Breast epithelium (tissue), 4 donors: Measurements from ENCODE around the gene TANK. TPM values are rescaled to one million over a fixed set of nuclear protein-coding genes. Genes with fewer than 3 reads are reported as not detected.

Experiments used
- DNase-seq, 2 donors: peaks; one replicate each; pipeline ENCODE4 v3.0.0-alpha.2; 2019; ENCODE audit warnings: low spot score in 2 of 2
- H3K27ac ChIP-seq, 2 donors: fragments of 200-600 bp; sonication (generic) in 1 of 2; one replicate each; pipeline ENCODE4 v1.5.1; 2016 to 2019; ENCODE audit warnings: mild to moderate bottlenecking in 1 of 2
- H3K27me3 ChIP-seq, 2 donors: fragments of 200-600 bp; sonication (generic) in 1 of 2; one replicate each; pipeline versions ENCODE4 v1.5.1 to v1.6.0; 2017 to 2019; ENCODE audit warnings: control low read depth in 1 of 2, mild to moderate bottlenecking in 1 of 2
- H3K36me3 ChIP-seq: fragments of 200-600 bp; one replicate; pipeline ENCODE4 v1.5.1; 2019
- H3K4me1 ChIP-seq, 2 donors: fragments of 200-600 bp; sonication (generic); one replicate each; pipeline ENCODE4 v1.5.1; 2016 to 2019; ENCODE audit warnings: control low read depth in 1 of 2
- H3K4me3 ChIP-seq, 3 donors: fragments of 200-600 bp; sonication (generic); 1 replicate in 2 of 3; 2 replicates in 1 of 3; pipeline ENCODE4 v1.5.1; 2016 to 2019; ENCODE audit warnings: mild to moderate bottlenecking in 3 of 3, moderate library complexity in 2 of 3
- H3K9me3 ChIP-seq, 2 donors: fragments of 200-600 bp; sonication (generic) in 1 of 2; one replicate each; pipeline ENCODE4 v1.5.1; 2016 to 2019; ENCODE audit warnings: control low read depth in 1 of 2
- CTCF ChIP-seq, 3 donors: fragments of 450-650 bp; IDR thresholded peaks; one replicate each; pipeline ENCODE4 v1.5.1; 2016 to 2017; ENCODE audit warnings: antibody characterized with exemption in 3 of 3, mild to moderate bottlenecking in 3 of 3, moderate library complexity in 3 of 3
- POLR2A ChIP-seq: fragments of 450-650 bp; IDR thresholded peaks from one replicate; pipeline ENCODE4 v1.6.1; 2016; ENCODE audit warnings: antibody characterized with exemption, mild to moderate bottlenecking, moderate library complexity
- POLR2AphosphoS5 ChIP-seq, 3 donors: sonication (generic); formaldehyde crosslinking; IDR thresholded peaks; one replicate each; pipeline ENCODE4 v1.6.1; 2017; ENCODE audit warnings: antibody characterized with exemption in 3 of 3
- intact Hi-C: fragments of 100-400 bp; cut with DNase I; formaldehyde crosslinking; loops from one replicate; pipeline ENCODE4 v1.15.1; 2023; ENCODE audit warnings: low total_unique reads
- total RNA-seq, 3 donors: library from RNA; depleted of rRNA; stranded (reverse); fragments of >200 nt; gene quantifications; one replicate each; pipeline ENCODE4 v1.1.0, GENCODE V29; 2016

Gene TANK
- total RNA-seq, 3 donors from 2014 or later, result 128 to 242 (median 166) TPM

- intact Hi-C loops, result no loop called here
- no peaks in the 10 kb centered on the region for H3K27me3 ChIP-seq
- DNase-seq, result no peak
- no peak for TF ChIP-seq POLR2A
- TF ChIP-seq POLR2AphosphoS5 (IDR thresholded peaks at IDR 0.05), result no peak
- no peak for TF ChIP-seq CTCF (IDR thresholded peaks at IDR 0.05)
- H3K4me1 ChIP-seq, result no peaks in the 10 kb centered on the region
- no peaks in the 10 kb centered on the region for H3K9me3 ChIP-seq
- H3K4me3 ChIP-seq, result no peak overlapping the region
- H3K27ac ChIP-seq, result no peak overlapping the region
- no peaks in the 10 kb centered on the region for H3K36me3 ChIP-seq
Observed at GRCh38 chr2:161115205-161115604, 45.0 kb upstream of the TANK start.

DNA sequence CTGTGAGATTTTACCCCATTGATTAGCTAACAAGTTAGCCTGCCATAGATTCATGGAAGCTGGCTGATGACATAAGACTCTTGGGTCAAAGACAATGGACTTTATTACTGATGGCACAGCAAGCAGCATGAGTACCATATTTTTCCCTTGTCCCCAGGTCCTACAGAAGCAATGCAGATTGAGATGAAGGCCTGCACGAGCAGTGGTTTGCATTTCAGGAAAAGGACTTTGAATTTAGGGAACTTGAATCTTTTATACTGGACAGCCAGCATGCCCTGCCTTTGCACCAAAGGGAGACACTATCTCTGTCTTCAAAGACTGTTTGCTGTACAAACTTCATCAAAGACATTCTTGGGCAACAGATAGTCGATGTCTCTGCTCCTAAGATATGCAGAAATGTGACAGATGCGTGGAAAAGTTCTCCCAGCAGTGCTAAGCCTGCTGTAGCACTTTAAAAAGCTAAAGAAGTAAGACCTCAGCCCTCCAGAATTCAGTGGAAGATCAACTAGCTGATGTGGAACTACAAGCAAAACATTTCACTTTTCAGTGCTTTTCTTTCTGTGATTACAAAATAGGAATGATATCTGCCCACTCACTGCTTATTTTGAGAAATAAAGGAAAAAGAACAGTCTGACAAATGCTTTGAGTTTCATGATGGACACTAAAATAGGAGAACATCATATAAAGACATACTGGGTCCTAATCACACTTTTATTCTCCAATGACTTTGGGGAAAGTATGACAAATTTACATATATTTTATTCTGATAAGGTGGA is 44.4 kb upstream of the TANK start:
- no peak for DNase-seq
- Histone ChIP-seq H3K4me1 (no peaks in the 10 kb centered on the region), H3K4me3 (no peak overlapping the region), H3K9me3 (no peaks in the 10 kb centered on the region), H3K27me3 (no peaks in the 10 kb centered on the region), H3K27ac (peak overlapping the region in 1 of 2 donors; percentile 39), H3K36me3 (no peaks in the 10 kb centered on the region)
- TF ChIP-seq CTCF (IDR thresholded peaks at IDR 0.05) (no peak), POLR2A (no peak)
- intact Hi-C loops, result no loop called here

DNA sequence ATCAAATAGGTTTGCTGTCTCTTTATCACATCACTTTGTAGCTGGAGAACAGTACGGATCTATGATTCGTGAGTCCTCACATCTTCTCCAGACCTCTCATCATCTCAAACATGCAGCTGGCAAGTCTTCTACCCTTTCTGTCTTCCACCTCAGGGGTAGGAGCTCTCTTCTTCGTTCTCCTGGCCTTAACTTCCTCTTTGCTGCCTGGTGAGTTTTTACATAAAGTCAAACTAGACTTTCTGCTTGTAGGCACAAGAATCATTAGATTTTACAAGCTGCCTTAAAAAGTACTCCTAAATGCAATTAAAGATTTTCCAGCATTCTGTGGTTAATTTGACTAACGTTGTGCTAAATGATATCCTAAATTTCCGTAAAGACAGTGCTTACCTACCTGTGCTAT is 43.7 kb upstream of the TANK start:
- Histone ChIP-seq H3K4me1 (no peaks in the 10 kb centered on the region), H3K36me3 (no peaks in the 10 kb centered on the region)

DNA sequence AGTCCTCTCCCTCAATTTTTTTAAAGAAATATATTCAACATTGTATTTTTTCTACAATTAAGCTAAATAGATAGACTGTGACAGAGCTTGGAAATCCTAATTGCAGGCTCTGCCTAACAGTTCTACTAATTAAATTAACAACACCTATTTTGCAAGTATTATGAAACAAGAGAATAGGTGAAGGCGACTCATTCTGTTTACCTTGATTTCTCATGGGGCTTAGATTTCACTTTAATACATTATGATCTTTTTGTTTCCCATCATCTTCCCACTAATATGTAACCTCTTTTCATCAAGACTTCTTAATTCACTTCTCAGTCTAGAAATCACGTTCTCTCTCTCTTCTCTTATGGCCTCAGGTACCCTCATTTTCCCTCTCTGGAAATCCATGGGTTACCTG is 42.7 kb upstream of the TANK start:
- Histone ChIP-seq H3K9me3 (no peaks in the 10 kb centered on the region), H3K27ac (no peak overlapping the region), H3K4me1 (peaks cover 0 to 2% of the 10 kb centered on the region in 2 donors), H3K27me3 (no peaks in the 10 kb centered on the region), H3K36me3 (no peaks in the 10 kb centered on the region), H3K4me3 (no peak overlapping the region)
- intact Hi-C loops, result no loop called here
- TF ChIP-seq POLR2AphosphoS5 (IDR thresholded peaks at IDR 0.05), result no peak
- TF ChIP-seq CTCF (IDR thresholded peaks at IDR 0.05), result no peak
- TF ChIP-seq POLR2A, result no peak
- no peak for DNase-seq

More for the DNA sequence above, 43.7 kb upstream of the TANK start:
- no peaks in the 10 kb centered on the region for H3K27me3 ChIP-seq
- no peak overlapping the region for H3K27ac ChIP-seq
- DNase-seq, result no peak
- H3K9me3 ChIP-seq, result no peaks in the 10 kb centered on the region
- no peak for TF ChIP-seq POLR2A
- TF ChIP-seq CTCF (IDR thresholded peaks at IDR 0.05), result no peak
- TF ChIP-seq POLR2AphosphoS5 (IDR thresholded peaks at IDR 0.05), result no peak
- intact Hi-C loops, result no loop called here
- no peak overlapping the region for H3K4me3 ChIP-seq

DNA sequence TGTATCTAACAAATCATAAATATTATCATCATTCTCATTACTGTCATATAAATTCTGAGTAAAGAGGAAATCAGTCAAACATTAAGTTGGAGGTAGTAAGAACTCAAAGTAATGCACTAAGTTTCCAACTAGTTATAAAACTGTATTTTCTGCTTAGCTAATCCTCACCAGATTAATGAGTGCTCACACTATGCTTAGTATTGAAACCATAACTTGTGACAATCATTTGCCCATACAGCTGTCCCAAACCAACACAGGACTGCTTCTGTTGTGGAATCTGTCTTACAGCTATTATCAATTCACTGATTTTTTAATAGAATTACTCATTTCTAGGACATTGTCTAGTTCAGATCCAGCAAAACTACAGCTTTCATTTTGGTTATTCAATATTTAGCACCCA is 41.5 kb upstream of the TANK start:
- H3K9me3 ChIP-seq, result no peaks in the 10 kb centered on the region
- H3K36me3 ChIP-seq, result no peaks in the 10 kb centered on the region
- H3K27ac ChIP-seq, result no peak overlapping the region
- peaks cover 0 to 7% of the 10 kb centered on the region in 2 donors for H3K4me1 ChIP-seq
- intact Hi-C loops, result no loop called here
- TF ChIP-seq POLR2A, result no peak
- TF ChIP-seq POLR2AphosphoS5 (IDR thresholded peaks at IDR 0.05), result no peak
- TF ChIP-seq CTCF (IDR thresholded peaks at IDR 0.05), result no peak
- no peak for DNase-seq
- no peaks in the 10 kb centered on the region for H3K27me3 ChIP-seq
- H3K4me3 ChIP-seq, result no peak overlapping the region
